GM21529 (cell line): Measurements from ENCODE around the gene ELANE.

Experiments
- ATAC-seq: cut with Tn5 transposase; IDR thresholded peaks from one replicate; pipeline ENCODE4 v1.9.1; 2021; ENCODE audit not compliant: unreplicated experiment

ELANE gene

GRCh38 chr19:892894-893689 is 41.0 kb downstream of the ELANE start, which contains the start of the genes MED16 and RNU6-9:
TSS of gene MED16 (minus strand) at chr19:893187. CDS start at chr19:891131, 2,056 bp downstream.
TSS of gene RNU6-9 (plus strand) at chr19:893484.
- ATAC-seq = peak; percentile 79

DNA sequence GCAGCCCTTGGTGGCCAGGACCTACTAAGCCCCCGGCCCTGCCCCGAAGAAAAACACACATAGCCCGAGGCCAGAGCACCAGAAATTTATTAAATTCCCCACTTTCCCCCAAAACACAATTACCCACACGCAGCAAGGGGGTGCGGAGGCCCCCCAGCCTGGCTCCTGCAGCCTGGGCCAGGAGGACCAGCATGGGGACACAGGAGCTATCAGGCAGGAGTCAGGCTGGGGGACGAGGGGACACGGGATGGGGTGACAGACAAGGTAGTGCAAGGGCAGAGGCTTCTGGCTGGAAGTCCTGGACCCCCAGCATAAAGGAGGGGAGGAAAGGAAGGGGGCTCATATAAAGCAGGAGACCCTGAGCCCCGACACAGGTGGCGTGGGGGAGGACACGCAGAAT is 44.3 kb downstream of the ELANE start:
- ATAC-seq = no peak

DNA sequence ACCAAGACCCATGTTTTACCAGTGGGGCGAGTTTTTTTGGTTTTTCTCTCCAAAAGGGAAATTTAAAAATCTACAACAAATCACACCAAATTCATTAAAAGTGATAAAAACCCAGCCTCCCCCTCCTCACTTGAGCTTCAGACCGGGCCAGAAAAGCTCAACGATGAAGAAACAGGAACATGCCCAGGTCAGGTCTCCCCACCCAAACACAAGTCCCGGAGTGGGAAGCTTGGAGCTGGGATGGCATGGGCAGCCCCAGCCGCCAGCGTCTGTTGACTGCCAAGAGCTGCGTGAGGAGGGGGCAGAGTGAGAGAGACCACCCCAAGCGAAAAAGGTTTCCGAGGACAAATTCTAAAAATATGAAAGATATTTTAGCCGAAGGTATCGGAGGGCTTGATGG is 44.9 kb downstream of the ELANE start:
- ATAC-seq = no peak

- ATAC-seq = no peak
These were observed 45.4 kb downstream of the ELANE start for GRCh38 chr19:897442-898039.

GRCh38 chr19:898663-899062 is 46.6 kb downstream of the ELANE start:
- ATAC-seq = no peak

DNA sequence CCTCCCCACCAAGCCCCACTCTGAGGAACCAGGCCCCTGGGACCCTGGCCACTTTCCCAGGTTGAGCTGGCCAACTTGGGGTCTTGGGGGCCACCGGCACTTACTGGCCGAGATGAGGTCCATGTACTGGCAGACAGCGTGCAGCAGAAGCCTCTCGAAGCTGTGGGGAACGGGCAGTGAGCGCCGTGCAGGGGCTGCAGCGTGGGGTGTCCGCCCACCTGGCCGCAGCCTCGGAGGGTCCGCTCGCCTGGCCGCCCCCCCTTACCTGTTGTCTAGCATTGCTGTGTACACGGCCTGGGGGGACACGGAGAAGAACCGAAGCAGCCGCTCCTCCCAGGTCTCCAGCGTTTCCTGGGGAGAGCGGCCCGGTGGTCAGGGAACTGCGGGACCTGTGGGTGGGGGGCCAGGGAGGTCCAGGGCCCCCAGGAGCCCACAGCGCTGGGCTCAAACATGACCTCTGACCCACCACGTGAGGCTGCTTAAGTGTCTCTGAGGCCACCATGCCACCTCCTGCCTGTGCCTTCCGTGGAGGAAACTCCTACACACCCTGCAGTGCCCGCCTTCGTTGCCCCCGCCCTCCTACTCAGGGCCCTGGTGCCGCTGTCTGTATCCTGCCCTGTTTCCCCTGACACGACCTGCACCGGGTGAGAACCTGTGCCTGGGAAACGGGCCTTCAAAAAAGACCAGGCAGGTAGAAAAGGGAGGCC is 47.4 kb downstream of the ELANE start:
- no peak for ATAC-seq

DNA sequence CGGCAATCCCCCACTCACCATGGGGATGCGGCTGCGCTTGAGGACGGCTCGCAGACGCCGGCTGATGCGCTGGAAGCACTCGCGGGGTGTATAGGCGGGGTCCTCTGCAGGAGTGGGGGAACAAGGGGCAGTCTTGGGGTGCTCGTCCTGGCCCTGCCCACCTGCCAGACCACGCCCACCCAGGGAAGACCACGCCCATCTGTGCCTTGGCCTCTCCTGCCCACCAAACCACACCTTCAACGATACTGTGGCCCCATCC is 47.9 kb downstream of the ELANE start:
- no peak for ATAC-seq

DNA sequence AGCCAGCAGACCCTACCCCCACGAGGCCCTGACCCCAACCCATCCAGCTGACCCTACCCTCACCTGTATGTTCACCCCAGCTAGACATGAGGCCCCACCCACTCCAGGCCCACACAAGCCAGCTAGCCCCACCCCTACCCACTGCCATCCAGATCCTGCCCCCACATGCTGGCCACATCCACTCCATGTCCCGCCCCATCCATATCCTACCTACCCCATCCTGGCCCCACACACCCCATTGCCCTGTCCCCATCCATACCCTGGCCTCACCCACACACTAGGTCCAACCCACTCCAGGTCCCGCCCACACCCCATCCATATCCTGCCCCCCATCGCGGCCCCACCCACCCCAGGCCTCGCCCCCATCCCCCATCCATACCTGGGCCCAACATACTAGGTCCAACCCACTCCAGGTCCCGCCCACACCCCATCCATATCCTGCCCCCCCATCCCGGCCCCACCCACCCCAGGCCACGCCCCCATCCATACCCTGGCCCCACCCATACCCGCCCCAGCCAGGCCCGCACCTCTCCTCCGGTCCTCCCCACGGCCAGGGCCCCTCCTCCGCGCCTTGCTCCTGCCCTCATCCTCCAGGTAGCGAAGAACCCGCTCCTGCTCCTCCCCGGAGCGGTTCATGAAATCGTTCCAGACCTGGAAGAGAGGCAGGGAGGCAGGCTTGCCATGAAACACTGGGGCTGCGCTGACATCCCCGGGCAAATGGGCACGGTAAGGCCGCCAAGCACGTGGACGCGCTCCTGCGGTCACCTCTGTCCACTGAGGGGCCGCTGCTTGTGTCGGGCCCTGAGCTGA is 48.4 kb downstream of the ELANE start:
- ATAC-seq = no peak

GRCh38 chr19:901216-902092 is 49.4 kb downstream of the ELANE start:
- no peak for ATAC-seq

DNA sequence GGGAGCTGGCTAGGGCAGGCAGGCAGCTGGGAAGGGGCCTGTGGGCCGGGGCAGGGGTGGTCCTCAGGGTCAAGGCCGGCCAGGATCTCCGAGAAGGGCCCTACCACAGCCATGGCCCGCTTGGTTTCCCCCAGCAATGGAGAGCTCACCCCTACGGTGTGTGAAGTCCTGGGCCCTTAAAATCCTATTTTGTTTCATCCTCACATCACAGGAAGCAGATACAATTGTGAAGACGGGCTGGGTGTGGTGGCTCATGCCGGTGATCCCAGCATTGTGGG is 49.9 kb downstream of the ELANE start:
- ATAC-seq = no peak

- ATAC-seq = no peak
These were observed 50.5 kb downstream of the ELANE start for GRCh38 chr19:902446-903226.

GRCh38 chr19:903266-903797 is 51.2 kb downstream of the ELANE start:
- no peak for ATAC-seq

- no peak for ATAC-seq
These were observed 52.4 kb downstream of the ELANE start for GRCh38 chr19:904545-904944.
